GM12801 (cell line): ENCODE results near the gene OLFML2B.

Experiments
- CTCF ChIP-seq: IDR thresholded peaks from one replicate; pipeline ENCODE4 v1.5.1; 2011; ENCODE audit warnings: control low read depth; ENCODE audit not compliant: insufficient read length; ENCODE audit errors: extremely low read depth

Gene OLFML2B

GRCh38 chr1:162042361-162042760 lies 18.7 kb upstream of the OLFML2B start:
- no peak for TF ChIP-seq CTCF

GRCh38 chr1:162040657-162041056 lies 17.0 kb upstream of the OLFML2B start:
- no peak for TF ChIP-seq CTCF

- TF ChIP-seq CTCF: no peak
These were observed 16.3 kb upstream of the OLFML2B start for GRCh38 chr1:162040001-162040400.

- no peak for TF ChIP-seq CTCF
These were observed 15.0 kb upstream of the OLFML2B start for GRCh38 chr1:162038624-162039023.

GRCh38 chr1:162036163-162036562 lies 12.5 kb upstream of the OLFML2B start:
- no peak for TF ChIP-seq CTCF

- TF ChIP-seq CTCF: no peak
These were observed 11.6 kb upstream of the OLFML2B start for GRCh38 chr1:162035241-162035640.

- TF ChIP-seq CTCF: no peak
These were observed 9.8 kb upstream of the OLFML2B start for GRCh38 chr1:162033428-162033827.

GRCh38 chr1:162030759-162031280 lies 7.2 kb upstream of the OLFML2B start:
- TF ChIP-seq CTCF: no peak
